Activated T-helper 1 cell treated with anti-CD3 and anti-CD28 coated beads, Interleukin-12 subunit alpha, Interleukin-12 subunit beta, Interleukin-2, Interleukin-4 antibody, amounts not matched to agents 30 ng/mL and 10 ng/mL and 1 ng/mL, durations not matched to agents 14 hours and 24 hours and 36 hours (primary cell): ENCODE results near the gene KRT82. TPM values are rescaled to one million over a fixed set of nuclear protein-coding genes. Genes with fewer than 3 reads are reported as not detected.
"Not testable (repeated sequence)": the region's sequence is repeated elsewhere in the genome, so short reads cannot be mapped to it uniquely, and the experiment has no call there.

Experiments
- DNase-seq: peaks from one replicate; pipeline ENCODE4 v3.0.0; 2021; ENCODE audit warnings: low spot score
- H3K27ac Mint-ChIP-seq: one replicate; pipeline ENCODE4 v1.8.0; 2021; ENCODE audit warnings: mild to moderate bottlenecking, mixed read lengths
- H3K27me3 Mint-ChIP-seq: one replicate; pipeline ENCODE4 v1.8.0; 2022; ENCODE audit warnings: mild to moderate bottlenecking, moderate library complexity, mixed read lengths; ENCODE audit not compliant: insufficient read depth
- H3K36me3 Mint-ChIP-seq: one replicate; pipeline ENCODE4 v1.8.0; 2021; ENCODE audit warnings: low read depth, mixed read lengths
- H3K4me1 Mint-ChIP-seq: one replicate; pipeline ENCODE4 v1.8.0; 2021; ENCODE audit warnings: low read depth, mixed read lengths
- H3K4me3 Mint-ChIP-seq: one replicate; pipeline ENCODE4 v1.8.0; 2021; ENCODE audit warnings: mild to moderate bottlenecking, moderate library complexity, mixed read lengths
- H3K9me3 Mint-ChIP-seq: one replicate; pipeline ENCODE4 v1.8.0; 2021; ENCODE audit warnings: mixed read lengths
- intact Hi-C: fragments of 100-400 bp; cut with micrococcal nuclease; formaldehyde crosslinking; loops from one replicate; pipeline ENCODE4 v1.15.1; 2024
- total RNA-seq: library from RNA; stranded (reverse); gene quantifications from 2 replicates; pipeline ENCODE4 v1.2.3, GENCODE V29; 2022

The KRT82 gene
- total RNA-seq = not detected in 2 replicates

DNA sequence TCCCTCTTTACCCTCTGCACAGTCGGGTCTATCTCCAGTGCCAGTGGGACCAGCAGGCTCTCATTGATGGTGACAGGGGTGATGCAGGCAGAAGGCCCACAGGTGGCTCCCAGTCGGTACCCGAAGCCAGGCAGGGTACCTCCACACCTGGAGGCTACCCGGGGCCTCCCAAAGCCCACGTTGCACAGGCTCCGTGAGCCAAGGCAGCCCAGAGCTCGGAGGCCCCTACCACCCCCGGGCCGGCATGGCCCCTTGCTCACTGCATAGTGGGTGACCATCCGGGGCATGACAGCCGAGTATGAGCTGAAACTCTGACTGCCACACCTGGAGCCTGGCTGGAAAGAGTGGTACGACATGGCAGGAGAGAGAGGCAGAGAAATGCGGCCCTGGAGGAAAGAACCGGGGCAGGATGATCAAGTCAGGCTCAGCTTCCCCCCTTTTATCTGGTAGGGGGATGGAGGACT is at the start of gene KRT82:
TSS of gene KRT82 (minus strand) at position 414 of the 464 bp plus-strand sequence. CDS start at position 356, 58 bp downstream.
- Mint-ChIP-seq H3K27me3 (peaks cover 4% of the 10 kb centered on the region), H3K36me3 (no peaks in the 10 kb centered on the region), H3K4me3 (no peak within 1 kb of the TSS), H3K27ac (no peak within 1 kb of the TSS), H3K4me1 (peaks cover 2% of the 10 kb centered on the region), H3K9me3 (no peaks in the 10 kb centered on the region)
- DNase-seq = no peak
- intact Hi-C loops = no loop called here

DNA sequence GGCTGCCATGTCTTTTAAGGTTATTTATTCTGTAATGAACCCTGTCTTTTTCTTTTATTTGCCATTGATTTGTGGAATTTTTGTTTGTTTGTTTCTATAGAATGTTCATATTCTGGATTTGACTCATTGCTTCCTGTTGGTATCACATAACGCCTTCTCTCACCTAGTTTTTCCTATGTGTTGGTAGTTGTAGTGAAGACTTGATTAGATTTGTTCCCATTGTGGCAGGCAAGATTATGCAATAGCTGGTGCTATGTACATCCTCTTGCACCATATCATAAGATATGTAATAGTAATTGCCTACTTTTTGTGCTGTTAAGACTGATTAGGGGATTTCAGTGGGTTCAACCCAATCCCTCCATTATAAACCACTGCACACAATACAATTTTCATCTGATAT is 49.7 kb upstream of the KRT82 start:
- peaks cover 16% of the 10 kb centered on the region for H3K27me3 Mint-ChIP-seq
- H3K27ac Mint-ChIP-seq = no peak overlapping the region
- no peaks in the 10 kb centered on the region for H3K36me3 Mint-ChIP-seq
- H3K4me1 Mint-ChIP-seq = peaks cover 17% of the 10 kb centered on the region
- no peak overlapping the region for H3K4me3 Mint-ChIP-seq
- DNase-seq = no peak
- H3K9me3 Mint-ChIP-seq = no peaks in the 10 kb centered on the region
- intact Hi-C loops = no loop called here

DNA sequence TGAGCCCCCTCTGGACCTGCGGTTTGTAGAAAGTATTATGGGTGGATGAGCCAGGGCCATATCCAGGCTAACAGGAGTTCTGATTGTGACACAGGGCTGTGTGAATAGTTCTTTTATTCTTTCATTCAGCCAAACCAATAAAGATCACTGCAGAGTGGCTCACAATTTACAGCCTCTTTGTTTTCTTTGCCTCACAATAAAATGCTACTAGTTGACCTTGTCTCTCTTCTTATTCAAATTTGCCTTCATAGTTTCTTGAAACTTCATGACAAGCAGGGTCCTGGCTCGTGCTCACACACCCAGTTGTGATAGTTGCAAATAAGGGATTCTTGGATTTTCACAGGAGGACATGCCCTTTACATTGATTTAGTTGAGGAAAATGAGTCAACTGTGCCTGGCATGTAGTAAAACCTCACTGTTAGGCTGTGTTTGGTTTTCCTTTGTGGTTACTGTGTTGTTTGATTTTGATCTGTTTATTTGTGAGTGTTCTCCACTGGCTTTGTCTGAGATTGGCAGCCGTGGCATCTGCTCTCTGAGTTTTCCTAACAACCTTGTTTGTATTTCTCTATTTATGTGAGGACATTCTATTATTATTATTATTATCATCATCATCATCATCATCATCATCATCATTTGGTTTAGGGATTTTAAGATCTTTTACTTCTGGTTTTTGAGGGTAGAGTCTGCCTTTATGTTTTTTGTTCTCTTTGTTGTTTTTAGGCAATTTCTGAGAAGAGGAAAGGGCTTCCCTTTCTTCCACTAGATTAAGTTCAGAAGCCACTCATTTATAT is 48.5 kb upstream of the KRT82 start:
- no peak overlapping the region for H3K27ac Mint-ChIP-seq
- H3K27me3 Mint-ChIP-seq = peaks cover 16% of the 10 kb centered on the region
- no peak for DNase-seq
- H3K36me3 Mint-ChIP-seq = no peaks in the 10 kb centered on the region
- peaks cover 17% of the 10 kb centered on the region for H3K4me1 Mint-ChIP-seq
- H3K9me3 Mint-ChIP-seq = no peaks in the 10 kb centered on the region
- H3K4me3 Mint-ChIP-seq = no peak overlapping the region
- intact Hi-C loops = no loop called here

DNA sequence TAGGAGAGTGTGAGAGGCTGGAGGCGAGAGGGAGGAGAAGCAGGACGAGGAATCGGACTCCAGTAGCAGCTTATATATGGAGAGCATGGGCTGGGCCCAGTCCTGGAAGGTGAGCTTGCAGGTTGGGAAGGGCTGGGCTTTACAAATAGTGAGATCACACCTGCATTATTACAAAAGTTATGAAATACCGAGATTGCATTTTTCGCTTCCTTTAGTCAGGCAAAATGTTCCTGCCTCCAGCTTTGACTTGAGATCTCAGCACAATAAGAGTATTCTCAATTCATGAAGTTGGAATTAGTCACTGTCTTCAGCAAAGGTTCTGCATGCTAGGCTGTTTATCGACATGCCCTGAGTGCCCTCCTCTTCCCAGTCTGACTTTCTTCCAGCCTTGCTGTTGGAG is 46.0 kb upstream of the KRT82 start, which contains the start of gene KRT6B:
TSS of gene KRT6B (minus strand) at position 46 of the 400 bp plus-strand sequence. CDS start 68 bp downstream, outside the sequence.
- no peak for DNase-seq
- Mint-ChIP-seq H3K4me1 (peaks cover 17% of the 10 kb centered on the region), H3K4me3 (no peak within 1 kb of the TSS), H3K27ac (no peak within 1 kb of the TSS), H3K36me3 (no peaks in the 10 kb centered on the region), H3K9me3 (no peaks in the 10 kb centered on the region), H3K27me3 (peaks cover 14% of the 10 kb centered on the region)
- intact Hi-C loops = no loop called here

DNA sequence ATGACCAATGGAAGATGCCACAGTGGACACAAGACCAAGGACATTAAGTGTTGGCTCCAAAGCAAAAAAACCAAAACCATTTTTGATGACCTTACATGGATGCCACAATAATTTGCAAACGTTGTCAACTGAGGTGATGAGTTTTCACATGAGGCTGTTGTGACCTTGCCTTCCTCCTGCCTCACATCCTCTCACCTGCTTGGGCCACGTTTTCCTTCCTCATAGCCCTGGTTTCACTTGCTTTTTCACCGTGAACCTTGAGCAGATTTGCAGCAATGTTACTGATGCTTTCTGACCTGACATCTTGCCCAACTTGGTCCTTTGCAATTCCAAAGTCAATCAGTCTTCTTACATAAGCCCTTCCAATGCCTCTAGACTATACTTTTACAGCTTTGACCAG is 42.1 kb upstream of the KRT82 start:
- H3K4me1 Mint-ChIP-seq = no peaks in the 10 kb centered on the region
- H3K27me3 Mint-ChIP-seq = peaks cover 17% of the 10 kb centered on the region
- no peak overlapping the region for H3K27ac Mint-ChIP-seq
- no peaks in the 10 kb centered on the region for H3K9me3 Mint-ChIP-seq
- DNase-seq = no peak
- H3K4me3 Mint-ChIP-seq = no peak overlapping the region
- intact Hi-C loops = no loop called here
- no peaks in the 10 kb centered on the region for H3K36me3 Mint-ChIP-seq

DNA sequence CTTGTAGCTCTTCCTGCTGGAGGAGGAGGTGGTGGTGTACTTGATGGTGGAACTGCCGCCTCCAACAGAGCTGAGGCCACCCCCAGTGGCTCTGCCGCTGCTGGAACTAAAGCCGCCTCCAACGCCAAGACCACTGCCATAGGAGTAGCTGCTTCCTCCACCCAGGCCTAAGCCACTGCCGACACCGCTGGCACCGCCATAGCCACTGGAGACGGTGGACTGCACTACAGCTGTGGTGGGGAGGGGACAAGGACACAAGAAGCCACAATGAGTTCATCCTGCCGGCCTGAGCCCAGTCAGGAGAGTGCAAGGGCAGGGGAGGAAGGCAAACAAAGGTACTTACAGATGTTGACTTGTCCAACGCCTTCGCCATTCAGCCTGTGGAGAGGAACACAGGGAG is 41.1 kb upstream of the KRT82 start:
- H3K27ac Mint-ChIP-seq, H3K36me3 Mint-ChIP-seq, DNase-seq, H3K4me3 Mint-ChIP-seq, H3K9me3 Mint-ChIP-seq, H3K4me1 Mint-ChIP-seq, intact Hi-C loops: not testable (repeated sequence)
- peaks cover 22% of the 10 kb centered on the region for H3K27me3 Mint-ChIP-seq

DNA sequence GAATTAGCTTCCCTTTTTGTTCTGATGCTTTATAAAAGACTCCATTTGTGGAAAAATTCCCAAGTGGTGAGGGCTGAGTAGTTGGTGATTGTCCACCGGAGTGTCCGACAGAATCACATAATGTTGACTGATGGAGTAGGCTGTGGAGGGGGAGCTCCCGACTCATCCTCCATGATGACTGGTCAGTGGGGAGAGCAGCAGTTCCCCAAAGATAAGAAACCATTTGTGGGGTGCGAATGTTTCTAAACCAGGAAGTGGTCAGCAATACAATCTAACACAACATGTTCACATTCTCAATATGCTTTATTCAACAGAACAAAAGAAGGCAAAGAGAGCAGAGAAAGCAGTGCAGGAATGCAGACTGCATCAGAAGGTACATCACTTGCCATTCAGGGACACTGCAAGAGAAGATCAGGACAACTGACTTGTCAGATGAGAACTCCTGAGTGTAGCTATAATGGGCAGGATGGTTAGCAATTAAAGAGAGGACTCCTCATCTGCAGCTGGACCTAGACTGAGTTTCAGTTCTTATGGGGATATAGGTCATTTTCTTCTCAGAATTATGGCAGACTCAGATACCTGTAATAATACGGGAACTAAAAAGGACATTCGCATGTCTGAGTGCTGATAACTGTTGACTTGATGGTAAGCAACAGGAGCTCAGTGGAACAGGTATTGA is 40.4 kb upstream of the KRT82 start:
- Mint-ChIP-seq H3K36me3 (no peaks in the 10 kb centered on the region), H3K9me3 (no peaks in the 10 kb centered on the region), H3K27ac (no peak overlapping the region), H3K4me3 (no peak overlapping the region), H3K27me3 (peaks cover 26% of the 10 kb centered on the region), H3K4me1 (no peaks in the 10 kb centered on the region)
- intact Hi-C loops = no loop called here
- no peak for DNase-seq

DNA sequence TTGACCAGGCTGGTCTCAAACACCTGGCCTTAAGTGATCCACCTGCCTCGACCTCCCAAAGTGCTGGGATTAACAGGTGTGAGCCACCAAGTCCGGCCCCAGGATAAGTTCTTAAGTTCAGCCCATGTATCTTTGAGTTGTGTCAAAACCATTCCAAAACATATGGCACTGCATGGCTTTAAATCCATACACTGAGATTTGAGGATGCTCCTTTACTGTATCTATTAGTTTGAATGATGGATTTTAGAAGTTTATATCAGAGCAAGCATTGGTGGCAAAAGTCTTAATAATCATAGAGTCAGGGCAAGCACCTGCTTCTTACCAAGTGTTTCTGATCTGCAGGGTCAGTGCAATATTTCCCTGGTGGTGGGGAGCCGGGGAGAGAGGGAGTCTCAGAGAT is 39.7 kb upstream of the KRT82 start:
- intact Hi-C loops = no loop called here
- Mint-ChIP-seq H3K27ac (no peak overlapping the region), H3K4me1 (no peaks in the 10 kb centered on the region), H3K27me3 (peaks cover 27% of the 10 kb centered on the region), H3K4me3 (no peak overlapping the region), H3K9me3 (no peaks in the 10 kb centered on the region), H3K36me3 (no peaks in the 10 kb centered on the region)
- no peak for DNase-seq

DNA sequence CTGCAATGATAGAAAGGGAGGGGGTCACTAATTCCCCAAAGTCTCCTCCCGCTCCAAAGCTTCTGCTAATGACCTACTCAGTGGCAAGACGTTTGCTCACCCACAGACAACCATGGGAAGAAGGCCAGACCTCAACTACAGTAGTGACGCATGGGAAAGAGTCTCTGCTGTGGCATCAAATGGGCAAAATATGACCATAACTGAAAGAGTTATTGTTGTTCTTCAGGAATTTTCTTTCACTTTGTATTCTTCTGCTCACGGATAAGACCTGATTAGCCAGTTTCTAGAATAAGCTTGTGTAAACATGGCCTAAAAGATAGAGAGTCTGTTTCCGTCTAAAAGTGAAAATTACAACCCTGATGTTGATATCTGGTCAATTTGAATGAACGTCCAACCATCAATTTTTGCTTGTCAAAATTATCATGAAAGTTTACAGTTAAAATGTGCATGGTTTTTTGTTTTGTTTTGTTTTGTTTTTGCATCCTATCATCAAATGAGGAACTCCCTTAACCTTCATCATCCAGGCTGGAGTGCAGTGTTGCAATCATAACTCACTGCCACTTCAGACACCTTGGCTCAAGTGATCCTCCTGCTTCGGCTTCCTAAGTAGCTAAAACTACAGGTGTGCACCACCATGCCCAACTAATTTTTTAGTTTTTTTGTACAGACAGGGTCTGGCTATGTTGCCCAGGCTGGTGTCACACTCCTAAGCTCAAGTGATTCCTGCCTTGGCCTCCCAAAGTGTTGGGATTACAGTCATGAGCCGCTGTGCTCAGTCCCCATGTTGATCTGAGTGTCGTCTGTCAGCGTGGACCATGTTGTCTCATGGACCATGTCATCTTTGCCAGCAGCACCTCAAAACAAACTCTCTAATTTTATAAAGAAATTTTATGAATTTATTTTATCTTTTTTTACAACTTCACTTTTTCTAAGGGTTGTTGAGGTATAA is 38.8 kb upstream of the KRT82 start:
- intact Hi-C loops = no loop called here
- H3K27me3 Mint-ChIP-seq = peaks cover 27% of the 10 kb centered on the region

DNA sequence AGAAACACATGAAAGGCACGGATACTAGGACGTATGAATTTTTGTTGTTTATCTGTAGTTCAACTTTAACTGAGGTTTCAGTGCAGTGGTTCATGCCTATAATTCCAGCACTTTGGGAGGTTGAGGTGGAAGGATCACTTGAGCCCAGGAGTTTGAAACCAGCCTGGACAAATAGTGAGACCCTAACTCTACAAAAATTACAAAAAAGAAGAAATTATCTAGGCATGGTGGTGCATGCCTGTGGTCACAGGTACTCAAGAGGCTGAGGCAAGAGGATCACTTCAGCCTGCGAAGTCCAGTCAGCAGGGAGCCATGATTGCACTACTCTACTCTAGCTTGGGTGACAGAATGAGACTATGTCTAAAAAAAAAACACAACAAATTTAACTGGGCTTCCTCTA is 37.8 kb upstream of the KRT82 start:
- H3K9me3 Mint-ChIP-seq = no peaks in the 10 kb centered on the region

More for the DNA sequence above, 38.8 kb upstream of the KRT82 start:
- DNase-seq = no peak
- no peak overlapping the region for H3K27ac Mint-ChIP-seq
- H3K4me1 Mint-ChIP-seq = no peaks in the 10 kb centered on the region
- H3K4me3 Mint-ChIP-seq = no peak overlapping the region
- H3K36me3 Mint-ChIP-seq = no peaks in the 10 kb centered on the region
- H3K9me3 Mint-ChIP-seq = no peaks in the 10 kb centered on the region

DNA sequence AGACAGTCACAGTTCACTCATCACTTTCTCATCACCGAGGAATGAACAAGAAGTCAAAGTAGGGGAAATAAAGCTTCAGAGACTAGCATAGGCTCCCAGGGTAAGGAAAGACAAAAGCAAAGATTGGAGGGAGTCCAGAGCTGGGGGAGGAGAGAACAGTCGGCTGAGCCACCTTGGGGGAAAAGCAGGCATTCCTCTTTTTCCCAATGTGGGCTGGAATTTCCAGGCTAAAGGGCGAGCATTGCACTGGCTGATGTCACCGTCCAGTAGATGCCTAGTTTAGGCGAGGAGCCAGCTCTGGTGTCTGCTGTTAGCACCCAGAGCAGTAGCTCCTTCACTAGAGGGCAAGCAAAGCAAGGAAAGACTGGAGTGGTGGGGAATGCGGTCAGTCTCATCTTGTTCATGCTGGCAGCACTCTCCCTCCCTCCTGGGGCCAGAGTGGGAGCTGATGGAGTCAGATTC is 36.5 kb upstream of the KRT82 start:
- Mint-ChIP-seq H3K4me1 (no peaks in the 10 kb centered on the region), H3K27me3 (peaks cover 27% of the 10 kb centered on the region), H3K4me3 (no peak overlapping the region), H3K36me3 (no peaks in the 10 kb centered on the region), H3K27ac (no peak overlapping the region), H3K9me3 (no peaks in the 10 kb centered on the region)
- no peak for DNase-seq
- intact Hi-C loops = no loop called here

More for the DNA sequence above, 37.8 kb upstream of the KRT82 start:
- intact Hi-C loops = no loop called here
- H3K4me1 Mint-ChIP-seq = no peaks in the 10 kb centered on the region
- H3K27me3 Mint-ChIP-seq = peaks cover 27% of the 10 kb centered on the region
- no peak overlapping the region for H3K27ac Mint-ChIP-seq
- H3K36me3 Mint-ChIP-seq = no peaks in the 10 kb centered on the region
- no peak overlapping the region for H3K4me3 Mint-ChIP-seq
- no peak for DNase-seq

DNA sequence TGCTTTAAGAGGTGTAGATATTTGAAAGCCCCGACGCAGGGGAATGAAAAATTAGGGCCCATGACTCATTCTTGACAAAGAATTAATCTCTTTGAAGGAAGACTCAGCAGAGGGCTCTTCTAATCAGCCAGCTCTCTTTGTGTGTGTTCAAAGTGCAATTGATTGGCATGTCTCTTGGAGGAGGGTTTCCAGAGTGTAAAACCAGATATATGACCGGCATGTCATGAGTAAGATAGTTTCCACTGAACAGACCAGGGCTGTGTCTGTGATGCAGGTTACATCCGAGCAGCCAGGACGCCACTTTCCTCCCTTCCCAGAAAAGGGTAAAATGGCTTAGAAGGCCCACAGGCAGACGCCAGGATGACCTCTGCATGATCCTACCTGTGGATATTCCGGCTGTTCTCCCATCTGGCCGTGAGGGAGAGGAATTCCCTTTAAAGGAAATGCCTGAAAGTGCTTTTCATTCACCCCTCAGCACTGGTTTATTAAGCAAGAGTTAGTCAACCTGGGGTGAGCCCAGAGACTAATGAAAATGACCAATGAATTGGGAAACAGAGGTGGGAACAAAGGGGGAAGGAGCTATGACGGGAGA is 35.3 kb upstream of the KRT82 start:
- Mint-ChIP-seq H3K36me3 (no peaks in the 10 kb centered on the region), H3K27me3 (peaks cover 23% of the 10 kb centered on the region), H3K4me3 (no peak overlapping the region), H3K27ac (no peak overlapping the region), H3K9me3 (no peaks in the 10 kb centered on the region), H3K4me1 (no peaks in the 10 kb centered on the region)
- no peak for DNase-seq
- intact Hi-C loops = no loop called here
